Fibroblast of villous mesenchyme (primary cell): ENCODE results near the gene ENGASE. TPM values are rescaled to one million over a fixed set of nuclear protein-coding genes. Genes with fewer than 3 reads are reported as not detected.
A peak's percentile ranks its signal among the peaks of the same experiment; 100 is the strongest.

Experiments
- DNase-seq: peaks from one replicate; pipeline ENCODE4 v3.0.0-alpha.2; 2010; ENCODE audit warnings: low read depth
- H3K4me3 ChIP-seq: 2 replicates; pipeline ENCODE4 v1.5.1; 2011; ENCODE audit warnings: low read depth, mild to moderate bottlenecking, low read length
- total RNA-seq: library from RNA; depleted of rRNA; stranded (reverse); fragments of >200 nt; gene quantifications from 2 replicates; pipeline ENCODE4 v1.2.3, GENCODE V29; 2012
- TF ChIP-seq, protein P1 (sequence below): IDR thresholded peaks from 2 replicates; pipeline ENCODE4 v1.5.1; 2012; ENCODE audit warnings: low read depth, mild to moderate bottlenecking, low read length; ENCODE audit not compliant: insufficient read depth

Gene ENGASE
- total RNA-seq, 1 donor = 11.2 TPM

DNA sequence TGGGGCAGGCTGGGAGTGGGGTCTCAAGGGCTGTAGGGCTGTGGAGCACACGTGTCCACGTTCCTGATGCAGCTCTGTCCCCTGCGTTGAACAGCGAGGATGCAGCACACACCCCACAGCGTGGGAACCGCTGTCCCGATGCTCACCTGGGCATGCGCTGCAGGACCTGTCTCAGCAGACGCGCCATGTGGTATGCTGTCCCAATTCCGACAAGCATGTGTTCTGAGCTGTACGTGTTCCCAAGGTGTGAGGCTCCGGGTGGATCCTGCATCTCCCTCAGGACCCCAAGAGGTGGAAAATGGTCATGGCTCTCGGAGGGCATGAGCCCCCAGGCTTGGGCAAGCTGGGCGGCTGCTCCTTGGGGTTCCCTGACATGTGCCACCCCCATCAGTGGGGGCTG, 34.2 kb downstream of the ENGASE start:
- no peak overlapping the region for H3K4me3 ChIP-seq
- no peak for DNase-seq
- TF ChIP-seq, protein P1, sequence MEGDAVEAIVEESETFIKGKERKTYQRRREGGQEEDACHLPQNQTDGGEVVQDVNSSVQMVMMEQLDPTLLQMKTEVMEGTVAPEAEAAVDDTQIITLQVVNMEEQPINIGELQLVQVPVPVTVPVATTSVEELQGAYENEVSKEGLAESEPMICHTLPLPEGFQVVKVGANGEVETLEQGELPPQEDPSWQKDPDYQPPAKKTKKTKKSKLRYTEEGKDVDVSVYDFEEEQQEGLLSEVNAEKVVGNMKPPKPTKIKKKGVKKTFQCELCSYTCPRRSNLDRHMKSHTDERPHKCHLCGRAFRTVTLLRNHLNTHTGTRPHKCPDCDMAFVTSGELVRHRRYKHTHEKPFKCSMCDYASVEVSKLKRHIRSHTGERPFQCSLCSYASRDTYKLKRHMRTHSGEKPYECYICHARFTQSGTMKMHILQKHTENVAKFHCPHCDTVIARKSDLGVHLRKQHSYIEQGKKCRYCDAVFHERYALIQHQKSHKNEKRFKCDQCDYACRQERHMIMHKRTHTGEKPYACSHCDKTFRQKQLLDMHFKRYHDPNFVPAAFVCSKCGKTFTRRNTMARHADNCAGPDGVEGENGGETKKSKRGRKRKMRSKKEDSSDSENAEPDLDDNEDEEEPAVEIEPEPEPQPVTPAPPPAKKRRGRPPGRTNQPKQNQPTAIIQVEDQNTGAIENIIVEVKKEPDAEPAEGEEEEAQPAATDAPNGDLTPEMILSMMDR = no peak

DNA sequence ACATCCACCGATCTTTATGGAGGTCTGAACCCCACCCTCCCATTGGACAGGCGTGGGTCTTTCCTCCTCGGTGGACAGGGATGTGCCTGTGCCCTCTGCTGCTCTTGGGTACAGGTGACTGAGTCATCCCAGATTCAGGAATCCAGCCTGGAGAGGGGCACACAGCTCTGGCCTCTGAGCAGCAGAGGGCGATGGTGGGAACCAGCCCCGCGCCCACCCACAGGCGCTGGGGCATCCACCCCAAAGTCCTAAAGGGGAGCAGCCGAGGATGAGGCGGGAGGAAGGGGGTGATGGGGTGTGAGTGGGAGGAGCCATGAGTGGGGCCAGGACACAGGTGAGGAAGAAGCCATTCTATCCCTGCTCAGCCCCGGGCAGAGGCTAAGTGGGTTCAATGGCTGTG, 35.0 kb downstream of the ENGASE start:
- TF ChIP-seq, protein P1 = peak; percentile 9
- H3K4me3 ChIP-seq = no peak overlapping the region
- DNase-seq = no peak

DNA sequence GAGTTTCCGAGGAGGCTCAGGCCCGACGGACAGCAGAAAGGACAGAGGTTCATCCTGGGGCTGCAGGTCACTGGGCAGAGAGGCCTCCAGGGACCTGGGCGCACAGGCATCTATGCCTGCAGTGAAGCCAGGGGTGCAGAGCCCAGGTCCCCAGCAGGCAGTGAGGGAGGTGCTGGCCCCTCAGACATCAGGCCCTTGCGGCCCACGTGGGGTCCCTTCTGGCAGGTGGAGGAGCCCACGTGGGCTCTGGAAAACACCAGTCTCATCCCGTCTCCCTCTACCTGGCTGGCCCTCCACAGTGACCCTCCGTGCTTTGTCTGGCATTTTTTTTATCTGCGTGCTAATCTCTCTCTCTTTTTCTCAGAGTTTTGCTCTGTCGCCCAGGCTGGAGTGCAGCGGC, 36.5 kb downstream of the ENGASE start:
- no peak for DNase-seq
- TF ChIP-seq, protein P1 = no peak
- no peak overlapping the region for H3K4me3 ChIP-seq

DNA sequence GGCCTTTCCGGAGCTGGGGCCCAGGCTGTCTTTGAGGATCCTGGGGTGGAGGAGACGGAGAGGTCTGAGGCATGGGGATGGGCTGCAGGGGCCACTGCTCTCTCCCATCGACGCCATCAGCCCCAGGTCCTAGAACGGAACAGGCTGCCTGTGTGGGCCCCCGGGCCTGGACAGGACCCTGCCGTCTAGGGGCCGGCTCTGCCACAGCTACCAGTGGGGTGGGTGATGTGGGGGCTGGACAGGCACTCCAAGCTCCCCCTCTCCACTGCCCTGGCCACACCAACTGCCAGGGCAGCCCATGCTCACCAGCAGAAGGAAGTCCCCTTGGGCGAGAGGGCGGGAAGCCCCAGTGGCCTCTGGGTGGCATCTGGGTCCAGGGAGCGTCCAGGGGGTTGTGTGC, 37.8 kb downstream of the ENGASE start:
- no peak for DNase-seq
- no peak overlapping the region for H3K4me3 ChIP-seq
- TF ChIP-seq, protein P1 = no peak

DNA sequence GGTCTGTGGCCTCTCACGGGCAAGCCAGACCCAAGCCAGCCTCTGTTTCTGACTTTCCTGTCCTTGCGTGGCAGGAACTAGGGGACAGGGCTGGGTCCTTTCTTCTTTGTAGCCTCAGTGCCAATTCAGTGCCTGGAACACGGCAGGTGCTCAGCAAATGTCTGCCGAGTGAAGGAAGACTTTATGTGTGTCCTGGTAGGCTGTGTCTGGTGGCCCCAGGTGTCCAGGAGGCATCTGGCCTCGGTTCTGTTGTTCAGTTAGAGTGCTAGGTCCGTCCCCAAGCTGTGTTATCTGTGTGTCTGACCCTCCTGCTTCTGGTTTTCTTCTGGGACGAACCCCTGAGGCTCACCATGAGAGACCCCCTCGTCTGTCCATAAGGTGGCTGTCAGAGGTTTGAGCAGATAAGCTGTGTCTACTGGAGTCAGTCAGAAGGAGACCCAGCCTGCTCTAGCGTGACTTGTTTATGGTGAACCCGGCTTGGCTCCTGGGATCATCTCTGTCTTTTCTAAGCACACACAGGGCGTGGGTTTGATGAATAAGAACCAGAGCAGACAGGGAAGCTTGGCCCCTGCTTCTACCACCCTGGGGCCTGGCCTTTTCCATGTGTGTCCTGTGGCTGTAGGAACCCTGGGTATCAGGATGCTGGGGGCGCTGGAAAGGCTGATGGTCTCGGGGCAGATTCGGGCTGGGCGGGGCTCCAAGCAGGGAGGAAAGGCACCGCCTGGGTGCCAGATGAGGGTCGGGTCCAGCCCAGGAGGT, 39.3 kb downstream of the ENGASE start:
- DNase-seq = no peak
- no peak overlapping the region for H3K4me3 ChIP-seq
- TF ChIP-seq, protein P1 = no peak

DNA sequence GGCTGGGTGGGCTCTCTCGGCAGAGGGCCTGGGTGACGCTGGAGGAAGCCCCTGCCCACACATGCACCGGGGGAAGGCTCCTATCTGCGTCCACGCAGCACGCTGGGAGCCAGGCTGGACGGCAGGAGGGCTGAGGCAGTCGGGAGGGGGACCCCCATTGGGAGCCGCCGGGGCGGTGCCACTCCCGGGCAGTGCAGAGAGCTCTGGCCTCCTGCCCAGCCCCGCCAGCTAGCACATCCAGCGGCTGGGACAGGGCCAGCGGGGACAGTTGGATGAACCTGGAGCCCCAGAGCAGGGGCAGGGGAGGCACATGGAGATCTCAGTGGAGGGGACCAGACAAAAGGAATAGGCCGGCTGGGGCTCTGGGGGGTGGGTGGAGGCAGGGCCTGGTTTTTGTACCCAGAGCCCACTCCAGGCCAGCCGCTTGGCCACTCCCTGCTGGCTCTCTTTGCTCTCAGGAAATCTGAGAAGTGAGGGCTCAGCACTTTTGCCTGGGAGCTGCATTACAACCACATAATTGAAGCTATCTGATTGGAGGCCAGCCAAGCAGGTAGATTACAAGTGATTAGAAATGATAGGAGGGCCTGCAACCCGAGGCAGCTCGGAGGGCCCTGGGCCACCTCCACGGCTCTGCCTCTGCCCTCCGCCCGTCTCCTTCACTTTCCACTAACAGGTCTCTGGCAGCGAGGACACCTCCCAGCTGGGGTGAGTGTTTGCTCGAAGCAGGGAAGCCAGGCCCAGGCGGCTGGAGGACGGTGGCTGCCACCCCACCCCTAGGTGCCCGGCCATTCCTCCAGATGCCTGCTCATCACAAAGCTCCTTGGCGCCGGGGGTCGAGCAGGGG, 40.1 kb downstream of the ENGASE start:
- TF ChIP-seq, protein P1 = no peak
- no peak for DNase-seq
- no peak overlapping the region for H3K4me3 ChIP-seq
